ENCODE measurements around the gene AFTPH. TPM values are rescaled to one million over a fixed set of nuclear protein-coding genes. Genes with fewer than 3 reads are reported as not detected.

AFTPH gene
- total and polyA plus RNA-seq, 9 of the 15 experiments (the other 6 are each of a cell fraction or from before 2014, with no cell fraction given): 8.0 to 26.2 (median 13.8) TPM

- TF ChIP-seq ZNF318 (IDR thresholded peaks at IDR 0.05; ENCODE audit: borderline replicate concordance in 1 of 2, low read depth in 1 of 2) (no peak), MNT (conservative IDR thresholded peaks at IDR 0.05) (peak; percentile 44 to 60), HDAC8 (tag; IDR thresholded peaks at IDR 0.05) (no peak), MTF1 (CRISPR knock-in tag; IDR thresholded peaks at IDR 0.05; ENCODE audit: borderline replicate concordance) (no peak), NFATC3 (IDR thresholded peaks at IDR 0.05) (no peak), GABPB2 (CRISPR knock-in tag; conservative IDR thresholded peaks at IDR 0.05) (no peak), NCOA6 (IDR thresholded peaks at IDR 0.05) (no peak), CC2D1A (IDR thresholded peaks at IDR 0.05) (no peak), ID3 (CRISPR knock-in tag; IDR thresholded peaks at IDR 0.05) (no peak), ID3 (tag; IDR thresholded peaks at IDR 0.05) (no peak), NR0B1 (IDR thresholded peaks at IDR 0.05; ENCODE audit: partially characterized antibody) (no peak), ESRRB (CRISPR knock-in tag; IDR thresholded peaks at IDR 0.05; ENCODE audit: borderline replicate concordance) (0 out of 2 replicates have a peak, but pooled peaks have one; percentile 59)
Observed at GRCh38 chr2:64523666-64524603, at the start of gene AFTPH (continued).

All from K562 (cell line).